GM23248 (cell line): Measurements from ENCODE around the gene TBATA. TPM values are rescaled to one million over a fixed set of nuclear protein-coding genes. Genes with fewer than 3 reads are reported as not detected.

ENCODE experiments used
- DNase-seq: peaks from one replicate; pipeline ENCODE4 v3.0.0-alpha.2; 2015
- H2AFZ ChIP-seq: fragments of 200-600 bp; sonication (generic); 2 replicates; pipeline ENCODE4 v1.6.1; 2016; ENCODE audit warnings: antibody characterized with exemption
- H3F3A ChIP-seq: fragments of 200-600 bp; sonication (generic); 2 replicates; pipeline ENCODE4 v1.6.1; 2016; ENCODE audit warnings: mild to moderate bottlenecking, antibody characterized with exemption, mixed run types; ENCODE audit not compliant: insufficient read depth
- H3K27ac ChIP-seq: fragments of 200-600 bp; sonication (generic); 2 replicates; pipeline ENCODE4 v1.5.1; 2016; ENCODE audit warnings: mild to moderate bottlenecking
- H3K27me3 ChIP-seq: fragments of 200-600 bp; sonication (generic); replicated peaks from 2 replicates; pipeline ENCODE4 v1.6.1; 2016; ENCODE audit warnings: mild to moderate bottlenecking; ENCODE audit not compliant: insufficient read depth
- H3K36me3 ChIP-seq: fragments of 200-600 bp; sonication (generic); 2 replicates; pipeline ENCODE4 v1.6.1; 2016; ENCODE audit warnings: low read depth, mild to moderate bottlenecking
- H3K4me1 ChIP-seq: fragments of 200-600 bp; sonication (generic); 2 replicates; pipeline ENCODE4 v1.6.1; 2016; ENCODE audit warnings: mild to moderate bottlenecking; ENCODE audit not compliant: insufficient read depth
- H3K4me2 ChIP-seq: fragments of 200-600 bp; sonication (generic); one replicate; pipeline ENCODE4 v1.6.1; 2016; ENCODE audit warnings: mild to moderate bottlenecking; ENCODE audit not compliant: unreplicated experiment
- H3K4me3 ChIP-seq: fragments of 200-600 bp; sonication (generic); 2 replicates; pipeline ENCODE4 v1.5.1; 2016; ENCODE audit warnings: mild to moderate bottlenecking
- H3K79me2 ChIP-seq: fragments of 200-600 bp; sonication (generic); 2 replicates; pipeline ENCODE4 v1.6.1; 2016; ENCODE audit warnings: mild to moderate bottlenecking; ENCODE audit not compliant: insufficient read depth
- H3K9ac ChIP-seq: fragments of 200-600 bp; sonication (generic); 2 replicates; pipeline ENCODE4 v1.6.1; 2016; ENCODE audit warnings: mild to moderate bottlenecking
- H3K9me2 ChIP-seq: fragments of 200-600 bp; sonication (generic); 2 replicates; pipeline ENCODE4 v1.6.1; 2016; ENCODE audit warnings: mixed run types, mild to moderate bottlenecking, moderate library complexity; ENCODE audit not compliant: insufficient read depth
- H3K9me3 ChIP-seq: fragments of 200-600 bp; sonication (generic); one replicate; pipeline ENCODE4 v1.6.1; 2017; ENCODE audit warnings: low read depth
- H4K20me1 ChIP-seq: fragments of 200-600 bp; sonication (generic); 2 replicates; pipeline ENCODE4 v1.6.0; 2016; ENCODE audit not compliant: insufficient read depth
- EZH2 ChIP-seq: fragments of 200-600 bp; sonication (generic); IDR thresholded peaks from 2 replicates; pipeline ENCODE4 v1.6.1; 2018; ENCODE audit warnings: antibody characterized with exemption, mild to moderate bottlenecking; ENCODE audit not compliant: insufficient read depth, poor library complexity, severe bottlenecking
- EZH2phosphoT487 ChIP-seq: fragments of 200-600 bp; sonication (generic); IDR thresholded peaks from 2 replicates; pipeline ENCODE4 v1.6.1; 2018; ENCODE audit warnings: antibody characterized with exemption, moderate library complexity, mild to moderate bottlenecking, low read depth; ENCODE audit not compliant: insufficient read depth
- WGBS, 2 experiments: methylation state at CpG; one replicate each; pipeline ENCODE4 v1.1.6; 2015 to 2017; ENCODE audit warnings: low lambda C conversion rate in 2 of 2, low coverage in 1 of 2; ENCODE audit errors: missing lambda C conversion rate in 2 of 2; 5-methylcytosine and 5-hydroxymethylcytosine counted together
- in situ Hi-C: fragments of 300-500 bp; cut with MboI; formaldehyde crosslinking; loops from 2 replicates; pipeline ENCODE4 v1.15.0; 2020
- polyA plus RNA-seq: library from polyadenylated mRNA; unstranded; fragments of >200 nt; fragmentation: Nextera tagmentation; extraction: Ambion mirVana; gene quantifications from 2 replicates; pipeline ENCODE4 v1.2.1, GENCODE V29; 2016
- total RNA-seq: library from RNA; depleted of rRNA; stranded (reverse); fragments of >200 nt; shearing (Covaris generic); gene quantifications from 2 replicates; pipeline ENCODE4 v1.2.3, GENCODE V29; 2014

The TBATA gene
- total and polyA plus RNA-seq, 2 experiments from 2014 or later, result not detected

DNA sequence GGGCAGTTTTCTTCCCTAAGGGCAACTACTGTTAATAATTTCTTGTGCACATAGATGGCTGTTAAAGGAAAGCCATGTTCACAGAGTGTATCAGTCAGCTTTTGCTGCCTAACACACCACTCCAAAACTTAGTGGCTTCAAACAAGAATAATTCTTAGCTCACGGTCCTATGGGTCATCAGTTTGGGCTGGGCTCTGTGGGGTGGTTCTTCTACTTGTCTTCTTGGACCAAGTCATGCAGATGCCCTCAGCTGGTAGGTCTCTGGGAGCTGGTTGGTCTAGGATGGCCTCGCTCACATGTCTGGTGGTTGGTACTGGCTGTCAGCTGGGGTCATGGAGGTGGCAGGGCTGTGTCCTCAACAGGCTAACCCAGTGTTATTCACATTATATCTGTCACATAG, 39.6 kb downstream of the TBATA start:
- Histone ChIP-seq H2AFZ (no peak overlapping the region), H4K20me1 (no peaks in the 10 kb centered on the region), H3F3A (no peaks in the 10 kb centered on the region), H3K4me1 (0 out of 2 replicates have a peak, but pooled peaks cover 4% of the 10 kb centered on the region), H3K4me3 (no peak overlapping the region), H3K36me3 (no peaks in the 10 kb centered on the region), H3K27ac (no peak overlapping the region), H3K9me2 (no peaks in the 10 kb centered on the region), H3K27me3 (no peaks in the 10 kb centered on the region), H3K79me2 (no peaks in the 10 kb centered on the region), H3K9me3 (no peaks in the 10 kb centered on the region), H3K4me2 (no peak overlapping the region), H3K9ac (no peak overlapping the region)
- DNase-seq, result no peak
- TF ChIP-seq EZH2phosphoT487, result no peak
- no peak for TF ChIP-seq EZH2
- in situ Hi-C loops, result no loop called here
- WGBS, 2 experiments, result 87 to 89% methylated on average over 2 of the region's 2 CpGs

DNA sequence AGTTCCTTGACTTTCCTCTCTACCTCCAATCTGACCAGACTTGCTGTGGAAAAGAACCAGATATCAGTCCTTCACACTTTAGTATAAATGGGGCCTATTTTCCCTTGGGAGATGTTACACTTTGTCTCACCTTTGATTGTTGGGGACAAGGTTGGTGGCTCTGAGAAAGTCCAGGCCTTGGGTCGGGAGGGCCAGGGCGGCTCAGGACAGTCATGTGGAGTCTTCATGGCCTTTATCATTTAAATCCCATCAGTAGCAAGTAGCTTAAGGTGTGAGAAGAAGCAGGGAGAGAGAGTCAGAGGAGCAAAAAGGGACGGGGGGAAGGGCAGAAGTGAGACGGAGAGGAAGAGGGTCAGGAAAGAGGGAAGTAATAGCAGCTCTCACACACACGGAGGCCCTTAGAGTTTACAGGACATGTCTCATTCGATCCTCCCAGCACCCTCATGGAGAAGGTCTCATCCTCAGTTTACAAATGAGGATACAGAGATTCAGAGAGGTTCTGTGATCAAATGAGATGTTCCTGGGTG, 40.5 kb downstream of the TBATA start:
- Histone ChIP-seq H3K79me2 (no peaks in the 10 kb centered on the region), H2AFZ (no peak overlapping the region), H3K27ac (no peak overlapping the region), H3K9ac (no peak overlapping the region), H3K27me3 (no peaks in the 10 kb centered on the region), H3K36me3 (no peaks in the 10 kb centered on the region), H3K4me3 (no peak overlapping the region), H4K20me1 (no peaks in the 10 kb centered on the region), H3K9me2 (no peaks in the 10 kb centered on the region), H3F3A (no peaks in the 10 kb centered on the region), H3K4me1 (0 out of 2 replicates have a peak, but pooled peaks cover 4% of the 10 kb centered on the region), H3K9me3 (no peaks in the 10 kb centered on the region), H3K4me2 (no peak overlapping the region)
- DNase-seq, result no peak
- in situ Hi-C loops, result no loop called here
- TF ChIP-seq EZH2phosphoT487 (no peak), EZH2 (no peak)
- 80 to 89% methylated on average over 6 of the region's 6 CpGs for WGBS, 2 experiments

DNA sequence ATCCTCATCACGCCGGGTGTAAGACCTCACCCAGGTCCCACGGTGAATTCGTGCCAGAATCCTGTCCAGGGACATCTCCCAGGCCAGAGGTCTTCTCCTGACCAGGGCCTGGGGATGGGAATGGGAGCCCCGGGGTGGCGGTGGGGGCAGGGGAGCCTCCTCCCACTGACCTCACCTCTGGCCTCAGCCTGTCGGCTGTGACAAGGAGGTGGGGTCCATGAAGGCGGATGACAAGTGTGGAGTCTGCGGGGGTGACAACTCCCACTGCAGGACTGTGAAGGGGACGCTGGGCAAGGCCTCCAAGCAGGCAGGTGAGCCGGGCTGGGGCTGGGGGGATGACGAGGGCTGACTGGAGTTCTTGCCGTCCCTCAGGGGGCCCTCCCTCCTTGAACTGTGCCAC, 41.3 kb downstream of the TBATA start:
- H2AFZ ChIP-seq, result no peak overlapping the region
- no peaks in the 10 kb centered on the region for H4K20me1 ChIP-seq
- no peak overlapping the region for H3K4me2 ChIP-seq
- TF ChIP-seq EZH2phosphoT487, result no peak
- no peak for TF ChIP-seq EZH2
- H3K36me3 ChIP-seq, result no peaks in the 10 kb centered on the region
- no peak overlapping the region for H3K27ac ChIP-seq
- no peak overlapping the region for H3K4me3 ChIP-seq
- 97 to 98% methylated on average over 11 to 13 of the region's 13 CpGs for WGBS, 2 experiments
- 0 out of 2 replicates have a peak, but pooled peaks cover 4% of the 10 kb centered on the region for H3K4me1 ChIP-seq
- H3F3A ChIP-seq, result no peaks in the 10 kb centered on the region
- no peaks in the 10 kb centered on the region for H3K27me3 ChIP-seq
- in situ Hi-C loops, result no loop called here
- no peaks in the 10 kb centered on the region for H3K9me2 ChIP-seq
- no peaks in the 10 kb centered on the region for H3K79me2 ChIP-seq
- DNase-seq, result no peak
- H3K9ac ChIP-seq, result no peak overlapping the region
- no peaks in the 10 kb centered on the region for H3K9me3 ChIP-seq

DNA sequence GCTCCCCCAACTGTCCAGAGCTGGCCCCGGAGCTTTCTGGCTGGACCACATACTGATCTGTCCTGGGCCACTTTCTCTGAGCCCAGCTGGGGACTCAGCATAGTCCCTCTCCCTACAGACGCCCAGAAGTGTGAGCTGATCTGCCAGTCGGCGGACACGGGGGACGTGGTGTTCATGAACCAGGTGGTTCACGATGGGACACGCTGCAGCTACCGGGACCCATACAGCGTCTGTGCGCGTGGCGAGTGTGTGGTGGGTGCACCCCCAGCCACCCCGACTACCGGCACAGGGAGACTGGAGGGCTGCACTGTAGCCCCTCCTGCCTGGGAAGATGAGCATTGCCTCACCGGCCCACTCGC, 41.8 kb downstream of the TBATA start:
- Histone ChIP-seq H4K20me1 (no peaks in the 10 kb centered on the region), H2AFZ (no peak overlapping the region), H3K4me1 (0 out of 2 replicates have a peak, but pooled peaks cover 4% of the 10 kb centered on the region), H3K9ac (no peak overlapping the region), H3K27me3 (no peaks in the 10 kb centered on the region), H3K4me3 (no peak overlapping the region), H3K9me2 (no peaks in the 10 kb centered on the region), H3F3A (no peaks in the 10 kb centered on the region), H3K79me2 (no peaks in the 10 kb centered on the region), H3K36me3 (no peaks in the 10 kb centered on the region), H3K9me3 (no peaks in the 10 kb centered on the region), H3K4me2 (no peak overlapping the region), H3K27ac (no peak overlapping the region)
- WGBS, 2 experiments, result 89 to 90% methylated on average over 17 of the region's 17 CpGs
- in situ Hi-C loops, result no loop called here
- DNase-seq, result no peak
- TF ChIP-seq EZH2 (no peak), EZH2phosphoT487 (no peak)
